Upper lobe of left lung (tissue), 6 donors: ENCODE measurements around the gene SAMD11. TPM values are rescaled to one million over a fixed set of nuclear protein-coding genes. Genes with fewer than 3 reads are reported as not detected.

Experiments
- ATAC-seq, 2 donors: fragments of 200-7000 bp; cut with Tn5 transposase; one replicate each; pipeline ENCODE4 v1.9.1; 2022; ENCODE audit warnings: mild to moderate bottlenecking in 2 of 2, moderate library complexity in 2 of 2; ENCODE audit not compliant: low FRiP score in 2 of 2
- DNase-seq, 2 donors: peaks; one replicate each; pipeline ENCODE4 v3.0.0-alpha.2; 2019 to 2020
- H3K27ac ChIP-seq, 4 donors: fragments of 200-600 bp; sonication (generic); one replicate each; pipeline ENCODE4 v1.5.1; 2016 to 2019
- H3K27me3 ChIP-seq, 4 donors: fragments of 200-600 bp; sonication (generic); one replicate each; pipeline ENCODE4 v1.5.1; 2017 to 2019
- H3K36me3 ChIP-seq, 4 donors: fragments of 200-600 bp; sonication (generic); one replicate each; pipeline ENCODE4 v1.5.1; 2016 to 2019
- H3K4me1 ChIP-seq, 4 donors: fragments of 200-600 bp; sonication (generic); one replicate each; pipeline ENCODE4 v1.5.1; 2018 to 2019
- H3K4me3 ChIP-seq, 4 donors: fragments of 200-600 bp; sonication (generic); one replicate each; pipeline ENCODE4 v1.5.1; 2017 to 2019; ENCODE audit warnings: mild to moderate bottlenecking in 2 of 4, moderate library complexity in 1 of 4
- H3K9me3 ChIP-seq, 4 donors: fragments of 200-600 bp; sonication (generic); one replicate each; pipeline ENCODE4 v1.5.1; 2018 to 2019
- CTCF ChIP-seq, 6 experiments: fragments of 450-650 bp in 4 of 6; fragments of 200-600 bp in 2 of 6; sonication (generic) in 2 of 6; IDR thresholded peaks; one replicate each; pipeline ENCODE4 v1.5.1; 2016 to 2019; ENCODE audit warnings: antibody characterized with exemption in 6 of 6
- EP300 ChIP-seq, 4 donors: sonication (generic); formaldehyde crosslinking; IDR thresholded peaks; one replicate each; pipeline ENCODE4 v1.5.1; 2017; ENCODE audit warnings: antibody characterized with exemption in 4 of 4, control low read depth in 2 of 4
- POLR2A ChIP-seq, 4 donors: fragments of 450-650 bp; IDR thresholded peaks; one replicate each; pipeline ENCODE4 v1.5.1; 2016 to 2017; ENCODE audit warnings: antibody characterized with exemption in 4 of 4, mild to moderate bottlenecking in 2 of 4
- POLR2AphosphoS5 ChIP-seq, 2 donors: sonication (generic); formaldehyde crosslinking; IDR thresholded peaks; one replicate each; pipeline ENCODE4 v1.5.1; 2017; ENCODE audit warnings: antibody characterized with exemption in 2 of 2
- WGBS, 2 donors: methylation state at CpG; one replicate each; pipeline ENCODE4 v1.1.5; 2017 to 2018; 5-methylcytosine and 5-hydroxymethylcytosine counted together
- total RNA-seq, 6 donors: library from RNA; depleted of rRNA in 4 of 6; stranded (reverse); fragments of >200 nt in 4 of 6; gene quantifications; one replicate each; pipeline versions ENCODE4 v1.1.0 to v1.2.1, GENCODE V29; 2016 to 2021
- donor health status: DM: no; HTN: no; CAD: no; lungs with moderate emphysema.
- donor health status: DM: no; HTN: yes; CAD: no; lungs with severe emphysema.

SAMD11 gene
- total RNA-seq, 6 donors from 2014 or later: 1.0 to 9.3 (median 2.4) TPM

- Histone ChIP-seq H3K4me3 (peak overlapping the region in 2 of 4 donors; percentile 72 to 73), H3K9me3 (no peaks in the 10 kb centered on the region), H3K27ac (no peak overlapping the region), H3K4me1 (peaks cover 12 to 18% (median 16%) of the 10 kb centered on the region in 4 donors), H3K36me3 (peaks cover 0 to 8% (median 5%) of the 10 kb centered on the region in 4 donors), H3K27me3 (peaks cover 0 to 25% (median 11%) of the 10 kb centered on the region in 4 donors)
- TF ChIP-seq EP300 (IDR thresholded peaks at IDR 0.05): no peak
- TF ChIP-seq CTCF (IDR thresholded peaks at IDR 0.05): no peak
- no peak for TF ChIP-seq POLR2AphosphoS5 (IDR thresholded peaks at IDR 0.05)
- no peak for TF ChIP-seq POLR2A (IDR thresholded peaks at IDR 0.05)
- DNase-seq (peak in 1 of 2 donors; percentile 53), ATAC-seq (no peak)
- 43 to 82% methylated on average over 2 to 19 of the region's 23 CpGs for WGBS, 2 donors
These were observed 44.0 kb downstream of the SAMD11 start for GRCh38 chr1:967466-968343.

- H3K4me1 ChIP-seq: peaks cover 12 to 18% (median 16%) of the 10 kb centered on the region in 4 donors
- H3K27me3 ChIP-seq: peaks cover 0 to 25% (median 13%) of the 10 kb centered on the region in 4 donors
- ATAC-seq (no peak), DNase-seq (no peak)
- no peaks in the 10 kb centered on the region for H3K9me3 ChIP-seq
- TF ChIP-seq CTCF (IDR thresholded peaks at IDR 0.05) (no peak), POLR2AphosphoS5 (IDR thresholded peaks at IDR 0.05) (no peak), POLR2A (IDR thresholded peaks at IDR 0.05) (no peak), EP300 (IDR thresholded peaks at IDR 0.05) (no peak)
- H3K4me3 ChIP-seq: no peak overlapping the region
- H3K36me3 ChIP-seq: no peaks in the 10 kb centered on the region
- WGBS, 2 donors: 80 to 82% methylated on average over 15 of the region's 15 CpGs
- H3K27ac ChIP-seq: no peak overlapping the region
These were observed 45.6 kb downstream of the SAMD11 start for GRCh38 chr1:969260-969855.

GRCh38 chr1:970242-970972 lies 46.7 kb downstream of the SAMD11 start:
- DNase-seq (peak in 1 of 2 donors; percentile 69), ATAC-seq (no peak)
- 20 to 24% methylated on average over 1 to 22 of the region's 33 CpGs for WGBS, 2 donors
- H3K9me3 ChIP-seq: no peaks in the 10 kb centered on the region
- TF ChIP-seq CTCF (IDR thresholded peaks at IDR 0.05) (no peak), EP300 (IDR thresholded peaks at IDR 0.05) (no peak), POLR2AphosphoS5 (IDR thresholded peaks at IDR 0.05) (no peak), POLR2A (IDR thresholded peaks at IDR 0.05) (no peak)
- peaks cover 12 to 18% (median 16%) of the 10 kb centered on the region in 4 donors for H3K4me1 ChIP-seq
- H3K27ac ChIP-seq: no peak overlapping the region
- H3K27me3 ChIP-seq: peaks cover 0 to 25% (median 13%) of the 10 kb centered on the region in 4 donors
- no peaks in the 10 kb centered on the region for H3K36me3 ChIP-seq
- no peak overlapping the region for H3K4me3 ChIP-seq

- Histone ChIP-seq H3K4me3 (no peak overlapping the region), H3K4me1 (peaks cover 12 to 17% (median 17%) of the 10 kb centered on the region in 4 donors), H3K36me3 (no peaks in the 10 kb centered on the region), H3K9me3 (no peaks in the 10 kb centered on the region), H3K27ac (no peak overlapping the region), H3K27me3 (peaks cover 0 to 25% (median 13%) of the 10 kb centered on the region in 4 donors)
- ATAC-seq (no peak), DNase-seq (peak in 1 of 2 donors; percentile 70)
- WGBS, 2 donors: 35% methylated on average over 29 of the region's 42 CpGs; no CpG with 5 or more reads in 1 of the 2 donors
- TF ChIP-seq POLR2AphosphoS5 (IDR thresholded peaks at IDR 0.05): no peak
- no peak for TF ChIP-seq POLR2A (IDR thresholded peaks at IDR 0.05)
- TF ChIP-seq EP300 (IDR thresholded peaks at IDR 0.05): no peak
- no peak for TF ChIP-seq CTCF (IDR thresholded peaks at IDR 0.05)
These were observed 47.4 kb downstream of the SAMD11 start for GRCh38 chr1:970973-971730.
